Hindlimb muscle (tissue), 1 donor: Measurements from ENCODE around the gene RETREG2. TPM values are rescaled to one million over a fixed set of nuclear protein-coding genes. Genes with fewer than 3 reads are reported as not detected.

Experiments
- DNase-seq: peaks from one replicate; pipeline ENCODE4 v3.0.0-alpha.2; 2013
- polyA plus RNA-seq: library from polyadenylated mRNA; unstranded; fragments of 120-200 nt; gene quantifications from one replicate; pipeline ENCODE4 v1.2.1, GENCODE V29; 2013; ENCODE audit not compliant: insufficient read length

The RETREG2 gene, protein sequence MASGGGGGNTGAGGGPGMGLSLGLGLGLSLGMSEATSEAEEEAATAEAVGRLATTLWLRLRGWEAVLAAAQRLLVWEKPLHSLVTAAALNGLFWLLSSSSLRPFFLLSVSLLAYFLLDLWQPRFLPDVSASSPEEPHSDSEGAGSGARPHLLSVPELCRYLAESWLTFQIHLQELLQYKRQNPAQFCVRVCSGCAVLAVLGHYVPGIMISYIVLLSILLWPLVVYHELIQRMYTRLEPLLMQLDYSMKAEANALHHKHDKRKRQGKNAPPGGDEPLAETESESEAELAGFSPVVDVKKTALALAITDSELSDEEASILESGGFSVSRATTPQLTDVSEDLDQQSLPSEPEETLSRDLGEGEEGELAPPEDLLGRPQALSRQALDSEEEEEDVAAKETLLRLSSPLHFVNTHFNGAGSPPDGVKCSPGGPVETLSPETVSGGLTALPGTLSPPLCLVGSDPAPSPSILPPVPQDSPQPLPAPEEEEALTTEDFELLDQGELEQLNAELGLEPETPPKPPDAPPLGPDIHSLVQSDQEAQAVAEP
- polyA plus RNA-seq, result 42.0 TPM

- peak; percentile 96 for DNase-seq
Observed at GRCh38 chr2:219177552-219178376, at the start of gene RETREG2. TSS of gene RETREG2 (plus strand) at chr2:219178275. CDS start at chr2:219178353, 78 bp downstream.

- no peak for DNase-seq
Observed at GRCh38 chr2:219128396-219128795, 49.7 kb upstream of the RETREG2 start.

DNA sequence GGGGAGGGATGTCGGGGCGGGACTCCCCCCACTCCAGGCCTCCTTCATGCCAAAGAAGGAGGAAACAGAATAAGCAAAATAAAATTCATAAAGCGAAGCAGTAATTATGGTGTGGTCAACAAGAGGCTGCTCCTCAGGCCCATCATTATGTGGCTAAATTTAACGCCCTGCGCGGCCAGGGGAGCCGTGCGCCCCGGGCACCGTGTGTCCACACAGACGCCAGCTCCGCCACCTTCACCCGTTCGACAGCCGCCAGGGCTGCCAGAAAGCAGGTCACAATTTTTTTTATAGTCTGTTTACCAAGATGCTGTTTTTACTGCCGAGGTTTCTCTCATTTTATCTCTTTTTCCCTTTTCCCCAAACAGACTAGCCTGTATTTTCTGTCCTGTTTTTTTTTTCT is 48.5 kb upstream of the RETREG2 start:
- DNase-seq, result no peak

- DNase-seq, result no peak
Observed at GRCh38 chr2:219131327-219131726, 46.7 kb upstream of the RETREG2 start.

DNA sequence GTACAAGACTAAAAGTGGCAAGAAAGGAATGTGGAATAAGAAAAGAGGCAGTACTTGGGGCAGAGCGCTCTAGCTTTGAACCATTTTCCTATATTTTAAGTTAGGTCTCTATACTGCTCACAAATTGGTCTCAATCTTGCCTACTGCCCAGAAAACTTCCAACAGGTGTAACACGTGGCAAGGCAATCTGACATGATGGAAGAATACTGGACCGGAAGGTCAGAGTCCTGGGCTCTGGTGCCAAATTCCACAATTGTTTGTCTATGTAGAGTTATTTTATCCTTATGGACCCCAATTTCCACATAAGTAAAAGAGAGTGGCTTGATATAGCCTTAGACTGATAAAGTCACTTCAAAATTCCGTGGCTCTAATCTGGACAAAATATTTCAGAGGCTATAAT is 46.3 kb upstream of the RETREG2 start:
- no peak for DNase-seq

- no peak for DNase-seq
Observed at GRCh38 chr2:219133976-219134375, 44.1 kb upstream of the RETREG2 start.

DNA sequence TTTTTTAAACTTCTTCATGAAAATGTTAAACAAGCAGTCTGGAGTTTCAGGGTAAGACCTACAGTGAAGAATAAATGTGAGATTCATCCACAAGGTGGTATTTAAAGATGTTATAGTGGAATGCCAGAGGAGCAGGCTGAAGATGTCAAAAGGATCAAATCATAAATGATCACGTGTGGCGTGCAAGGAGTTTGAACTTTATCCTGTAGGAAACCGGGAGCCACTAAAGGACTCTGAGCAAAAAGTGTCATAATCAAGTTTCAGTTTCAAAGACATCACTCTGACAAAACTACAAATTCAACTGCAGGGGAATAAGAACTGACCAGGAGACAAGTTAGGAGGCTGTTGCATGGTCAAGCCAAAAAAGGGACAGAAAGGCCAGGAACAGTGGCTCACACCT is 37.4 kb upstream of the RETREG2 start:
- no peak for DNase-seq

GRCh38 chr2:219142329-219142728 is 35.7 kb upstream of the RETREG2 start:
- DNase-seq, result no peak

DNA sequence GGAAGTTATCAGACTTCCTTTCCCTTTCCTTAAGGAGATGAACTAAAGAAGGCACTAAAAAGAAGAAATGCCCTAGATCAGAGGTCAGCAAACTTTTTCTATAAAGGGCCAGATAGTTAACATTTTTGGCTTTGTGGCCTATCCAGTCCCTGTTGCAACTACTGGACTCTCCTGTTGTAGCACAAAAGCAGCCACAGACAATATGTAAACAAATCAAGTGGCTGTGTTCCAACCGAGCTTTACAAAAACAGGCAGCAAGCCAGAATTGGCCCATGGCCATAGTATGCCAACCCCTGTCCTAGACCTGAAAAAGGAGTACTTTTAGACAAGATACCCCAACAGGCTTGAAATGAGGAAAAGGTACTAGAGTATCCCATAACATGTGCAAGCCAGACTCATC is 28.4 kb upstream of the RETREG2 start:
- DNase-seq, result no peak

DNA sequence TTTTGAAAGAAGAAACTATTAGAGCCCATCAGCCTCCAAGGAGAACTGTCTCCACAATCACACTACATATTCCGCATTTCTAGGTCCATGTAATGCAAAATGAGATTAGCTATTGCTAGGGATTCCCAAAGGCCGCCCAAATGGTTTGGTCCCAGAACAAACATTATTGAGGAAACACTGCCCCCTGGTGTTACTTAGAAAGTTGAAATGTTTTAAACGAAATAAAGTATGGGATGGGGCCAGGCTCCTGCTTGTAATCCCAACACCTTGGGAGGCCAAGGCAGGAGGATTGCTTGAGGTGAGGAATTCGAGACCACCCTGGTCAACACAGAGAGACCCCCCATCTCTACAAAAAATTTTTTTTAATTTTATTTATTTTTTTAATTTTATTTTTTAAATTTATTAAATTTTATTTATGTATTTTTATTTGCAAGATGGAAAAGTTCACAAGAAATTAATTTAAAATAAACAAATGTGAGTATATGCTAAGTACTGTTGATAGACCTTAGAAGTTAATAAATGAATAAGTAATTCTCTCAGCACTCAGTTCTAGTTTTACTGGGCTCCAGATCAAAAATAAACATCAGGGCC is 22.9 kb upstream of the RETREG2 start:
- DNase-seq, result peak; percentile 61

- no peak for DNase-seq
Observed at GRCh38 chr2:219157396-219157795, 20.7 kb upstream of the RETREG2 start.

GRCh38 chr2:219158025-219158424 is 20.1 kb upstream of the RETREG2 start:
- no peak for DNase-seq

GRCh38 chr2:219158586-219158985 is 19.5 kb upstream of the RETREG2 start:
- no peak for DNase-seq

GRCh38 chr2:219159771-219160185 is 18.3 kb upstream of the RETREG2 start:
- DNase-seq, result no peak

- DNase-seq, result peak; percentile 91
Observed at GRCh38 chr2:219160186-219161017, 17.7 kb upstream of the RETREG2 start, which contains the start of gene NHEJ1. TSS of gene NHEJ1 (minus strand) at chr2:219160815. CDS start at chr2:219158362, 2,453 bp downstream.

- DNase-seq, result no peak
Observed at GRCh38 chr2:219161097-219161496, 17.0 kb upstream of the RETREG2 start.

GRCh38 chr2:219163156-219163555 is 14.9 kb upstream of the RETREG2 start:
- DNase-seq, result no peak

DNA sequence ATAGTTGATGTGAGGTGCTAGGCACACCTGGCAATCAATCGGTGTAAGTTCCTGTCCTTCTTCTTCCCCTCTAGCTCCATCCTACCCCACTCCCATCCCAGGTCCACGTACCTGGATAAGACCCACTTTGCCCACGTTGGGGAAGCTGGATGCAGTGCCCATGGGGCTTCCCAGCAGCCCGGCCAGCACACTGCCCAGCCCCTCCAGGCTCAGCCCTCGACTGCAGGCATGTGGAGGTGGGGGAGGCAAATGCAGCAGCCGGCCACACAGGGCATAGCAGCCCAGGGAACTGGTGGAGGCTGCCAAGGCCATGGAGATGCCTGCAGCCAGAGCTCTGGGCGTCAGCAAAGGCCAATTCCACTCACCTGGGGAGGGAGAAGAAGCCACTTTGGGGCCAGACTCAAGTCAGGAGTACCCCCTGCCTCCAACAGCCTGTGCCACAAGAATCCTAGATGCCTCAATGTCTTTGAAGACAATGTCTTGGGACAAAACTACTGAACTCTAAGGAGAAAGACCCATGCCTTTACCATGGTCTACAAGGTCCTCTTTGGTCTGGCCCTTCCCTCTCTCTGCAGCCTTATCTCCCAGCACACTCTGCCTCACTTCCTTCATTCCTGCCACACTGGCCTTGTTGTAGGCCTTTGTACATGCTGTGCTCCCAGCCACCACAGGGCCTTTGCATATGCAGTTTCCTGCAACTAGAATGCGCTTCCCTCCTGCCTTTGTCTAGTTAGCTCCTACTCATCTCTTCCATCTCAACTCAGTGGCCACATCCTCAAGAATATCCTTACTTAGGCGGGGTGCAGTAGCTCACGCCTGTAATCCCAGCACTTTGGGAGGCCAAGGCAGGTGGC is 12.8 kb upstream of the RETREG2 start:
- DNase-seq, result no peak

DNA sequence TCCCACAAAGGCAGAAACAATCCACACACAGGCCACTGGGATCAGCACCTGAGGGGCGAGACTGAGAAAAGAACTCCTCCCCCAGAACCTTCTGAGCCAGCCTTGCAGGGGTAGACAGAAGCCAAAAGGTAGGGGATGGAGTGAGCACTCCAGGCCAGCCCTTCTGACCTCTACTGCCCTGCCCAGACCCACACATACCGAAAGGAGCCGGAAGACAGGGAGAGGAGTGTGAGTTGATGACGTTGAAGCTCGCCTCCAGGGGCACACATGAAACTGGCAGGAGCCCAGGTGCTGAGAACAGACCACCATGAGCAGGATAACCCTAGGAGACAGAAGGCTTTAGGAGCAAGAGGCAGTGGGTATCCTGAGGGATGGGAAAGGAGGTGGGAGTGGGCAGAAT is 10.1 kb upstream of the RETREG2 start:
- DNase-seq, result no peak

GRCh38 chr2:219168526-219168925 is 9.5 kb upstream of the RETREG2 start:
- DNase-seq, result no peak

DNA sequence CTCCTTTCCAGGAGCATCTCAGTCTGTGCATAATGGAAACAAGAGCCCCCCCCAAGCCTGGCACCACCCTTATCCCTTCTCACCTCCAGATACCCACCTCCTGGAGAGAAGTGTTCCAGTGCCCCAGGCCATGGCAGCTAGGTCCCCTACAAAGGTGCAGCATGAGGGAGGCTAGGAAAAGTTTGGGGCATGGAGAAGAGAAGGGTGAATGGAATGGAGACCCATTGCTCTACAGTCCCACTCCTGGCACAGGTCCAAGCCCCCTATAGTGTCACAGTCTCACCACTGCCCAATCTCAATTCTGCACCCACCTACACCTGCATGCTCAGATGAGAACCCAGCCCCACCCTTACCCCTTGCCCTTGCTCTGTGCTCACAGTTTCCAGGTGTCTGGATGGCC is 9.1 kb upstream of the RETREG2 start:
- DNase-seq, result no peak
